HG03060 (cell line): ENCODE results near the gene TEKT5.
"Not testable (repeated sequence)": the region's sequence is repeated elsewhere in the genome, so short reads cannot be mapped to it uniquely, and the experiment has no call there.

ENCODE experiments used
- ATAC-seq: cut with Tn5 transposase; IDR thresholded peaks from one replicate; pipeline ENCODE4 v1.9.1; 2021; ENCODE audit warnings: low read depth, moderate number of reproducible peaks; ENCODE audit not compliant: unreplicated experiment

Gene TEKT5

DNA sequence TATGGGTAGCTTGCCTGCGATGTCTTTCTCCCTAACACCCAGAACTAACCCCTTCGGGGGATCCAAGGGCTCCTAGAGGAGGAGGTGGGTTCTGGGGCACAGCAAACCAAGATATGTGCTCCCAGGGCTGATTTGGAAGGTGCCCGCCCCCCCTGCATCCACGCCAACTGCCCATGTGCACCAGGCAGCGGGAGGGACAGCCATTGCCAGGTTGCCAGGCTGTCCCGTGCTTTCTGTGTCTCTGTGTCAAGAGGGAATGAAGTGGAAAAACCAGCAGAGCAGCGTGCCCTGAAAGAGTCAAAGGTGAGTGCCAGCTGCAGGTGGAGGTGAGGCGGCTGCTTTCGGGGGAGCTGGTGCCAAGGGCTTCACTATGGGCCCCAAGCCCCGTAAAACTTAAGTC, 6.4 kb downstream of the TEKT5 start:
- ATAC-seq = no peak

- ATAC-seq = no peak
Measured at GRCh38 chr16:10685709-10686108, 9.0 kb downstream of the TEKT5 start.

- ATAC-seq = no peak
Measured at GRCh38 chr16:10684511-10685151, 10.1 kb downstream of the TEKT5 start.

- no peak for ATAC-seq
Measured at GRCh38 chr16:10683170-10683569, 11.6 kb downstream of the TEKT5 start.

DNA sequence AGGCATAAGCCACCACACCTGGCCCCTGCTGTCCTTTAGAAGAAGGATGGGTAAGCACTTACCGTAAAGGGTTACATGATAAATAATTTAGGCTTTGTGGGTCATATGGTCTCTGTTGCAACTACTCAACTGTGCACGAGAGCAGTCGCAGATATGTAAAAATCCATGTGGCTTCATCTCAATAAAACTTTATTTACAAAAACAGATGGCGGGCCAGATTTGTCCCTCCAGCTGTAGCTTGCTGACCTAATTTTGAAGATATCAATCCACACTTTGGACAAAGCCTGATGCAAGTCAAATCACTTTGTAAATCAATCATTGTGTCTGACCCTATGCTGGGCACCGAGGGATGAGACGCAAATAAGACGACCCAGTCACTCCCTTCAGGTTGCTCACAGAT, 12.1 kb downstream of the TEKT5 start:
- no peak for ATAC-seq

- ATAC-seq = no peak
Measured at GRCh38 chr16:10681310-10682308, 13.1 kb downstream of the TEKT5 start.

DNA sequence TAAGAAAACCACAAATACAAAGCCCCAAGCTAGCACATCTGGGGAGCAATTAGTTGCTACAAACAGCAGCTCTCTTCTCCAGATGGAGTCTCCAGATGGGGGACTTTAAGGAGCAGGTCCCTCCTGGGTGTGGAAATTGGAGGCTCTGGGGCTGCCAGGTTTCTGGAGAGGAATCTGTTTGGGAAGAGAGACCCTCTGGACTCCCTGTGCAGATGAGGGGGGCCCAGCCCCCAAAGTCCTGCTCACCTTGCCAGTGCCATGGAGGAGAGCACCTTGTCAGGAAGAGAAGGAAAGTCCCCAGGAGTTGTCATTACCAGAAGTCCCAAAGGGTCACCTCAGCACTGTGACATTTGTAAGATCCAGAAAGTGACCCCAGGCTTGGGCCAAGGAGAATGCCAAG, 14.8 kb downstream of the TEKT5 start:
- no peak for ATAC-seq

GRCh38 chr16:10679441-10679840, 15.3 kb downstream of the TEKT5 start:
- not testable (repeated sequence) for ATAC-seq

DNA sequence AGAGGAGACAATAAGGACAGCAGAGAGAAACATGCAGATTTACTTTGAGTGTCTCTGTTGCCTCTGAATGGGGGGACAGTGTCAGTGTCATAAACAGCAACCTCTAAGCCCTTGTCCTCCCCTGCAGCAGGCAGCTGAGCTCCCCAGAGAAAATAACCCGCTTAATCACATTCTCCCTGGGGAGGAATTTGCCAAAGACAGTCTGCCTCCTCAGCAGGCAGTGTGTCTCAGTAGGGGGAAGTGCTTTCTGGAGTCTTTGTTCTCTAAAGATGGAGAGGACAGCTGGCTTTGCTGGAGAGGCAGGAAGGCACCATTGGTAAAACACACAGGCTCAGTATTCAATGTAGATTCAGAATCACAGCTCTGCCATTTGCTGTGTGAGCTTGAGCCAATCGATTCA, 16.1 kb downstream of the TEKT5 start:
- no peak for ATAC-seq

DNA sequence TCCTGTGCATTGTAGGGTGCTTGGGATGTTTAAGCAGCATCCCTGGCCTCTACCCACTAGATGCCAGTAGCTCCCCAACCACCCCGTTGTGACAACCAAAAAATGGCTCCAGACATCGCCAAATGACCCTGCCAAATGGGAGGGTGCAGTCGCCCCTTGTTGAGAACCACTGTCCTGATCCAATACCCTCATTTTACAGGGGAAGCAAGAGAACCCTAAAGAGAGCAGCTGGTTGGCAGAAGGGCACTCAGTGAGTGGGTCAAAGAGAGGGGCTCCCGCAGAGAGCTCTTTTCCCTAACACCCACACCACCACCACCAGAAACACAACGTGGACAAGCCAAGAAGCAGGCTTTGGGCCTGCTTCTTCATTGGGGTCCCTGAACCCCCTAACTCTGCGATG, 18.4 kb downstream of the TEKT5 start:
- no peak for ATAC-seq

GRCh38 chr16:10675861-10676260, 18.9 kb downstream of the TEKT5 start:
- ATAC-seq = no peak

- ATAC-seq = no peak
Measured at GRCh38 chr16:10675216-10675615, 19.5 kb downstream of the TEKT5 start.

GRCh38 chr16:10671729-10672128, 23.0 kb downstream of the TEKT5 start:
- ATAC-seq = no peak

- ATAC-seq = no peak
Measured at GRCh38 chr16:10669791-10670190, 24.9 kb downstream of the TEKT5 start.

- no peak for ATAC-seq
Measured at GRCh38 chr16:10668322-10669045, 26.2 kb downstream of the TEKT5 start.

DNA sequence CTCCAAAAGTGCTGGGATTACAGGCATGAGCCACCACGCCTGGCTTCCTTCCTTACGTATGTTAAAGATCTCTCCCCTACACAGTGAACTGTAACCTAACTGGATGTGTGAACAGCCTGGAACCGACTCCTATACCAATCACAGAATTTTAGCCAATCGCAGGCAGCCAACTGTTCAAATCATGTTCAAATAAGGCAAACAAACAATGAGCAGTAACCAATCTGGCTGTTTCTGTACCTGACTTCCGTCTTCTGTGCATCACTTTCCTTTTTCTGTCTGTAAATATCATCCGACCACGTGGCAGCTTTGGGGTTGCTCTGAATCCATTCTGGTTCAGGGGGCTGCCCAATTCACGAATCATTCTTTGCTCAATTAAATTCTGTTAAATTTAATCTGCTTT, 27.5 kb downstream of the TEKT5 start:
- ATAC-seq = no peak

DNA sequence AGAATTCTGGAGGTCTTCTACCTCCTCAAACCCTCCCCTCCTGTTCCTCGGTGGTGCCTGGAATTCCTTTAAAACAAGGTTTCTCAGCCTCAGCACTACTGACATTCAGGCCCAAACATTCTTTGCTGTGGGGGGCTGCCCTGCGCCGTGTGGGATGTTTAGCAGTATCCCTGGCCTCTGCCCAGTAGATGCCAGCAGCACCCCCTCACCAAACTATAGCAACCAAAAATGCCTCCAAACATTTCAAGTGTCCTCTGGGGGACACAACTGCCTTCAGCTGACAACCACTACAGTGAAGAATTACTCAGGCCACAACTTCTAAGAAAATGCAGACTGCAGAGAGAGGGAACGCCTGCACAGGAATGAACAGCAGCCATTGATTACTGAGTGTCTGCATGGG, 28.4 kb downstream of the TEKT5 start:
- ATAC-seq = no peak

DNA sequence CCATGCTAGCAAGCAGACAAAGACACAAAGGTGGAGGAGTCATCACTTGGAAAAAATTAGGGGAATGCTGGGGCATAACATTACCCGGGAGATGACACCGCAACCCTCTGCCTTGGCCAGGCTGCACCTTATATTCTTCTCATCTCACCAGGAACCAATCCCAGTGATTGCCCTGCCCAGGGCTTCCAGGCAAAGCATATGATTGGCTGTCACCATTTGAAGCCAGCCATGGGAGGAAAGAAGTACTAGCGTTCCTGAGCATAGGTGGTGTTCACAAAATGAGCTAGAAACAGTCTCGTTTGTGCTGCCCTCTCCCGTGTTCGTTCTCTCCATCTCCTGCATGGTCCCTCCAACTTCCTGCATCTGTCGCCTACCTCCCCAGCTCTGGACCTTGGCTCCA, 29.6 kb downstream of the TEKT5 start:
- no peak for ATAC-seq

- no peak for ATAC-seq
Measured at GRCh38 chr16:10664720-10665126, 30.0 kb downstream of the TEKT5 start.

DNA sequence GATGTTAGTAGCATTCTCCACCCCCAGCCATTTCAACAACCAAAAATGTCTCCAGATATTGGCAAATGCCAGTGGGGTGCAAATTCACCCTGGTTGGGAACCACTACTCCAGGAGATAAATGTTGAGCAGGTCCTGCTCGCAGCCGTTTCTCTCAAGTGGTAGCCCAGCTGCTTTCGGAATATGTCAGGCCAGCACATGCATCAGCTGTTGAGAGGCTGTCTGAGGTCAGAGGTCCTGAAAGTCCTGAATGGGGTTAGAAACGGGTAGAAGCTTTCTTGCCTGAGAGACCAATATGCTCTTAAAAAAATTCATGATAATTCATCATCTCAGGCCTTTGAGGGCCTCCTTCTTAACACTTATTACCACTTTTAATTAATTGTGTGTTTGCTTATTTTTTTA, 31.0 kb downstream of the TEKT5 start:
- no peak for ATAC-seq

GRCh38 chr16:10663146-10663545, 31.6 kb downstream of the TEKT5 start:
- no peak for ATAC-seq
